GM18505 (cell line): ENCODE data around the gene TBCK.
"Not testable (repeated sequence)": the region's sequence is repeated elsewhere in the genome, so short reads cannot be mapped to it uniquely, and the experiment has no call there.

Experiments
- ATAC-seq: cut with Tn5 transposase; IDR thresholded peaks from one replicate; pipeline ENCODE4 v1.9.1; 2021; ENCODE audit not compliant: unreplicated experiment
- POLR2A ChIP-seq: IDR thresholded peaks from 4 replicates; pipeline ENCODE4 v1.6.1; 2011; ENCODE audit warnings: borderline replicate concordance; ENCODE audit not compliant: insufficient read depth, insufficient read length; ENCODE audit errors: extremely low read depth

The TBCK gene

DNA sequence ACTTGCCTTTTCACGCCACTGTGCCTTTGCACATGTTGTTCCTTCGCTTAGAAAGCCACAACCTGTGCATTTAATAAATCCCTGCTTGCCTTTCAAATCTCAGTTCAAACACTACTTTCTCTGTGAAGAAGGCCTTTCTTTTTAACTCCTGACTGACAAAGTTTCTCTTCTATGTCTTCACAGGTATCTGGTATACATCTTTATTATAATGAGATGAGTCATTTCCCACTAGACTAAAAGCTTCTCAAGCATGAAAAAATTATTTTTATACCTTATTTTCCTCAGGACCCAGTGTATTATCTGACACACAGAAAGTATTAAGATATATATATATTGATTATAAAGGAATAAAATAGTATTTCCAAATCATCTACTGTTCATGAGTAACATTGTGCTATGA lies 189.9 kb downstream of the TBCK start:
- ATAC-seq: no peak
- no peak for TF ChIP-seq POLR2A

- ATAC-seq: not testable (repeated sequence)
These were observed 196.0 kb downstream of the TBCK start for GRCh38 chr4:106119949-106120555.

GRCh38 chr4:106116025-106116424 lies 200.0 kb downstream of the TBCK start:
- no peak for TF ChIP-seq POLR2A
- ATAC-seq: no peak

DNA sequence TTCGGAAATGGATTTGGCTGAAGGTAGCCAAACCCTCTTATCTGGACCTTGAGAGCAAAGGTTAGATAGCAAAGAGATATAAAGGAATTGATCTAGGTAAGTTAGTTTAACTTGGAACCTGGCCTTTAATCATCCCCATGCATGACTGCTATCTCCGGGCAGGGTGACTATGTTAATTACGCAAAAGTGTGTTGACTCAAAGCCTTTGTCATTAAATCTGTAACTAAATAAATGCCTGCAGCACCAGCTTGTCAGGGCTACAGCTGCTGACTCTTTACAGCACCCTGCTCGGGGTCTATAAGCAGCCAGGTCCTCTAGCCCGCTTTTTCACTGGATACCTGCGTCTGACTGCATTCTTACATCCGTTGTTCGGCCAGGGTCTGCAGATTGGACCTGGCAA lies 201.7 kb downstream of the TBCK start:
- TF ChIP-seq POLR2A: no peak
- no peak for ATAC-seq

GRCh38 chr4:106111778-106112469 lies 204.1 kb downstream of the TBCK start:
- not testable (repeated sequence) for ATAC-seq

DNA sequence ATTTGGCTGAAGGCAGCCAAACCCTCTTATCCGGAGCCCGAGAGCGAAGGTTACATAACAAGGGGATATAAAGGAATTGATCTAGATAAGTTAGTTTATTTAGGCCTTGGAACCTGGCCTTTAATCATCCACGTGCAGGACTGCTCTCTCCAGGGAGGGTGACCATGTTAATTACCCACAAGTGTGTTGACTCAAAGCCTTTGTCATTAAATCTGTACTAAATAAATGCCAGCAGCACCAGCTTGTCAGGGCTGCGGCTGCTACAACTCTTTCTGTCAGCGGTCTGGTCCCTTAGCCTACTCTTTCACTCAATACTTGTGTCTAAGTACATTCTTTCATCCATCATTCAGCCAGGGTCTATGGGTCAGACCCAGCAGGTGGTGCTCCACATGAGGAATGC lies 206.1 kb downstream of the TBCK start:
- no peak for ATAC-seq
- no peak for TF ChIP-seq POLR2A

GRCh38 chr4:106105697-106106096 lies 210.3 kb downstream of the TBCK start:
- TF ChIP-seq POLR2A: no peak
- no peak for ATAC-seq

- TF ChIP-seq POLR2A: no peak
- no peak for ATAC-seq
These were observed 211.7 kb downstream of the TBCK start for GRCh38 chr4:106104276-106104675.

DNA sequence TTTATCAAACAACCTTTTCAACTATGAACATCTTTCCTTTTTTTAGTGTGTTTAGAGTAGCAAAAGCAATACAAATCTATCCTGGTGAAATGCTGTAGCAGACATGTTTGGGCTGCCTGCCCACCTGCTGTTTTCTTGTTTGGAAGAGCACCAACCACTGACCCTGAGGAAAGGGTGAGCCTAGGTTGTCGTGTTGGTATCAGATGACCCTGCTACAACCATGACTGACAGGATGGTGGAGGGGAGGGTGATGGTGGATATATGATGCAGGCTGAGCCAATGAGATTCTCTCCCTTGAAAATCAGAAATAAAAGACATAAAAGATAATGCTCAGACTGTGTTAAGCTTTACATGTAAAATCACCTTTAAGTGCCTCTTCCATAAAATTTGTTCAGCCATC lies 219.6 kb downstream of the TBCK start:
- ATAC-seq: no peak
- no peak for TF ChIP-seq POLR2A

- ATAC-seq: no peak
- TF ChIP-seq POLR2A: no peak
These were observed 220.6 kb downstream of the TBCK start for GRCh38 chr4:106095408-106095807.

DNA sequence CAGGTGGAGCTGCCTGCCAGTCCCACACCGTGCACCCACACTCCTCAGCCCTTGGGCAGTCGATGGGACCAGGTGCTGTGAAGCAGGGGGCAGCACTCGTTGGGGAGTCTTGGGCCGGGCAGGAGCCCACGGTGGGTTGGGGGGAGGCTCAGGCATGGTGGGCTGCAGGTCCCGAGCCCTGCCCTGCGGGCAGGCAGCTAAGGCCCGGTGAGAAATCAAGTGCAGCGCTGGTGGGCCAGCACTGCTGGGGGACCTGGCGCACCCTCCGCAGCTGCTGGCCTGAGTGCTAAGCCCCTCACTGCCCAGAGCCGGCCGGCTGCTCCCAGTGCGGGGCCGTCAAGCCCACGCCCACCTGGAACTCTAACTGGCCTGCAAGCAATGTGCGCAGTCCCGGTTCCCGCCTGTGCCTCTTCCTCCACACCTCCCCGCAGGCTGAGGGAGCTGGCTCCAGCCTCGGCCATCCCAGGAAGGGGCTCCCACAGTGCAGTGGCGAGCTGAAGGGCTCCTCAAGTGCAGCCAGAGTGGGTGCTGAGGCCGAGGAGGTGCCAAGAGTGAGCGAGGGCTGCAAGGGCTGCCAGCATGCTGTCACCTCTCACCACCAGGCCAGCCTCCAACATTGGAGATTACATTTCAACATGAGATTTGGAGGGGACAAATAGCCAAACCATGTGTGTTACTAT lies 223.5 kb downstream of the TBCK start:
- no peak for TF ChIP-seq POLR2A
- no peak for ATAC-seq

- ATAC-seq: no peak
- no peak for TF ChIP-seq POLR2A
These were observed 225.2 kb downstream of the TBCK start for GRCh38 chr4:106090826-106091225.

DNA sequence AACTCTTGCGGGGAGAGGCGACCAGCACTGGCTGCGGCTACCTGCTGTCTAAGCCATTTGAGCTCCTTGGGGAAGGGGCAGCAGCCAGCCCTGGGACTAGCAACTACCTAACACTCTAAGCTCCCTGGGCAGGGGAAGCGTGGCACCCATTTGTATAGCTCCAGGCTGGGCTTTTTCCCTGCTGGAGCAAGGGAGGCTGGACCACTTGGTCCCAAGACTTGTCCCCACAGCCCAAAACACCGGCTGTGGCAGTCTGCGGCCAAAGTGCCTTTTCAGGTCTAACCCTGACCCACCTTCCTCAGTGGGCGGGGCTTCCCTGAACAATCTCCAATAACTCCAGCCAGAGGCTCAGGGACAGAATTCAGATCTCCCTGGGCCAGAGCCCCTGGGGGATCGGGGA lies 232.9 kb downstream of the TBCK start:
- no peak for ATAC-seq
- no peak for TF ChIP-seq POLR2A

DNA sequence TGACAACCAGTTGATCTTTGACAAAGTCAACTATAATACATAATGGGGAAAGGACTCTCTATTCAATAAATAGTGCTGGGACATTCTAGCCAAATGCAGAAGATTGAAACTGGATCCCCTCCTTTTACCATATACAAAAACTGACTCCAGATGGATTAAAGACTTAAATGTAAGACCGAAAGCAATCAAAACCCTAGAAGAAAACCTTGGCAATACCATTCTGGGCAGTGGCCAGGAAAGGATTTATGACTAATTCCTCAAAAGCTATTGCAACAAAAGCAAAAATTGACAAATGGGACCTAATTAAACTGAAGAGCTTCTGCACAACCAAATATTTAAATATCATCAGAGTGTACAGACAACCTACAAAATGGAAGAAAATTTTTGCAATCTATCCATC lies 235.6 kb downstream of the TBCK start:
- no peak for TF ChIP-seq POLR2A
- ATAC-seq: no peak

GRCh38 chr4:106079616-106080015 lies 236.4 kb downstream of the TBCK start:
- TF ChIP-seq POLR2A: no peak
- no peak for ATAC-seq

DNA sequence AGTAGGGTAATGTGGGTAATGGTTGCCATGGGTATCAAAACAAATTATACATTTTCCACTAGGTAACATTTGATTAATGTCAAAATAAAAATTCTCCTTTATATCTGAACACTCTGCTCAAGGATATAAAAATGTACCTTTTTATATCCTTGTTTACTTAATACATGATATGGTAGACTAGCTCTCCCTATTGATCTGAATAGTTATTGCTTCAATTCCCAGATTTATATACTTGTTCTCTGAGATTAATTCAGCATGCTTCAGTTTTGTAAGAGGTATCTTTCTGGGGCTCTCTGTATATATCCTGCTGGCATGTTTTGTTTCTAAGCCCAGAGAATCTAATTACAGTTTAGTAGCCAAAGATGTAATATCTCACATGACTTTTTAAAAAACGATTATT lies 251.0 kb downstream of the TBCK start:
- no peak for ATAC-seq
- TF ChIP-seq POLR2A: no peak
